Uterine smooth muscle cell (primary cell): ENCODE measurements around the gene UBXN11. TPM values are rescaled to one million over a fixed set of nuclear protein-coding genes. Genes with fewer than 3 reads are reported as not detected.

Source experiments
- total RNA-seq: library from RNA; depleted of rRNA; stranded (reverse); fragments of >200 nt; gene quantifications from 2 replicates; pipeline ENCODE4 v1.2.3, GENCODE V29; 2014

UBXN11 gene
- total RNA-seq, result 4.2 and 7.1 TPM in 2 replicates

GRCh38 chr1:26306290-26307229 is at the start of gene UBXN11:
TSS of gene UBXN11 (minus strand) at chr1:26306636. CDS start at chr1:26302883, 3,753 bp downstream.

GRCh38 chr1:26353976-26354820 is 47.8 kb upstream of the UBXN11 start, which contains the start of gene CRYBG2:
TSS of gene CRYBG2 (minus strand) at chr1:26354130. CDS start at chr1:26346657, 7,473 bp downstream.

GRCh38 chr1:26317612-26318337 is 11.3 kb upstream of the UBXN11 start, which contains the start of gene CD52:
TSS of gene CD52 (plus strand) at chr1:26317958. CDS start at chr1:26318018, 60 bp downstream.

GRCh38 chr1:26279456-26280332 is 26.7 kb downstream of the UBXN11 start, which contains the start of gene SH3BGRL3:
TSS of gene SH3BGRL3 (plus strand) at chr1:26280086. CDS start at chr1:26280156, 70 bp downstream.

GRCh38 chr1:26233903-26234643 is 72.4 kb downstream of the UBXN11 start, which contains the start of gene CEP85:
TSS of gene CEP85 (plus strand) at chr1:26234200. CDS start at chr1:26239784, 5,584 bp downstream.

Other genes with a start within 250 kb of the UBXN11 start
- 0.11 and 0.25 TPM in 2 replicates for gene TRIM63, start 239.0 kb downstream of the UBXN11 start, total RNA-seq
- 6.9 and 8.4 TPM in 2 replicates for gene PDIK1L, start 194.8 kb downstream of the UBXN11 start, total RNA-seq
- gene FAM110D, start 147.6 kb downstream of the UBXN11 start, total RNA-seq, result under 0.01 TPM in 2 replicates
- not detected in 2 replicates for gene C1orf232, start 137.7 kb downstream of the UBXN11 start, total RNA-seq
- 23.2 and 28.9 TPM in 2 replicates for gene ZNF593, start 136.7 kb downstream of the UBXN11 start, total RNA-seq
- gene ZNF593OS, start 134.8 kb downstream of the UBXN11 start, total RNA-seq, result not detected in 2 replicates
- gene CNKSR1, start 129.1 kb downstream of the UBXN11 start, total RNA-seq, result 0.22 TPM in 1 of 2 replicates, not detected in the other
- not detected in 2 replicates for gene CATSPER4, start 116.0 kb downstream of the UBXN11 start, total RNA-seq
- 8.5 and 15.6 TPM in 2 replicates for gene CEP85, start 72.4 kb downstream of the UBXN11 start, total RNA-seq
- 20.4 and 30.1 TPM in 2 replicates for gene SH3BGRL3, start 26.6 kb downstream of the UBXN11 start, total RNA-seq
- not detected in 2 replicates for gene CD52, start 11.3 kb upstream of the UBXN11 start, total RNA-seq
- gene CRYBG2, start 47.5 kb upstream of the UBXN11 start, total RNA-seq, result 0.12 TPM in 1 of 2 replicates, not detected in the other
- gene ZNF683, start 66.1 kb upstream of the UBXN11 start, total RNA-seq, result not detected in 2 replicates
- not detected in 2 replicates for gene LIN28A, start 104.2 kb upstream of the UBXN11 start, total RNA-seq
- 61.7 and 69.5 TPM in 2 replicates for gene DHDDS, start 125.7 kb upstream of the UBXN11 start, total RNA-seq
- gene HMGN2, start 165.8 kb upstream of the UBXN11 start, total RNA-seq, result 233 and 471 TPM in 2 replicates
- 7.5 and 14.8 TPM in 2 replicates for gene RPS6KA1, start 223.1 kb upstream of the UBXN11 start, total RNA-seq